ENCODE results near the gene MSANTD1.

MSANTD1 gene

GRCh38 chr4:3263876-3264193, 14.9 kb downstream of the MSANTD1 start:
- no peak for DNase-seq (ENCODE audit: low read depth in 2 of 2)

- no peak for DNase-seq (ENCODE audit: low read depth in 2 of 2)
These were observed 17.1 kb downstream of the MSANTD1 start for GRCh38 chr4:3266076-3266475.

GRCh38 chr4:3267576-3268394, 18.8 kb downstream of the MSANTD1 start:
- no peak for DNase-seq (ENCODE audit: low read depth in 2 of 2)

GRCh38 chr4:3268395-3269104, 19.6 kb downstream of the MSANTD1 start:
- no peak for DNase-seq (ENCODE audit: low read depth in 2 of 2)

- no peak for DNase-seq (ENCODE audit: low read depth in 2 of 2)
These were observed 20.4 kb downstream of the MSANTD1 start for GRCh38 chr4:3269105-3269927.

GRCh38 chr4:3269991-3270611, 21.1 kb downstream of the MSANTD1 start:
- no peak for DNase-seq (ENCODE audit: low read depth in 2 of 2)

GRCh38 chr4:3271131-3271530, 22.2 kb downstream of the MSANTD1 start:
- DNase-seq (ENCODE audit: low read depth in 2 of 2), result no peak

GRCh38 chr4:3276986-3277385, 28.0 kb downstream of the MSANTD1 start:
- no peak for DNase-seq (ENCODE audit: low read depth in 2 of 2)

GRCh38 chr4:3280466-3280865, 31.5 kb downstream of the MSANTD1 start:
- DNase-seq (ENCODE audit: low read depth in 2 of 2), result no peak

GRCh38 chr4:3283483-3283882, 34.5 kb downstream of the MSANTD1 start:
- DNase-seq (ENCODE audit: low read depth in 2 of 2), result no peak

- no peak for DNase-seq (ENCODE audit: low read depth in 2 of 2)
These were observed 35.0 kb downstream of the MSANTD1 start for GRCh38 chr4:3283916-3284315.

- DNase-seq (ENCODE audit: low read depth in 2 of 2), result no peak
These were observed 36.0 kb downstream of the MSANTD1 start for GRCh38 chr4:3284734-3285557.

GRCh38 chr4:3285558-3286334, 36.8 kb downstream of the MSANTD1 start:
- DNase-seq (ENCODE audit: low read depth in 2 of 2), result no peak

GRCh38 chr4:3286335-3287175, 37.6 kb downstream of the MSANTD1 start:
- DNase-seq (ENCODE audit: low read depth in 2 of 2), result no peak

- no peak for DNase-seq (ENCODE audit: low read depth in 2 of 2)
These were observed 38.5 kb downstream of the MSANTD1 start for GRCh38 chr4:3287271-3287971.

- DNase-seq (ENCODE audit: low read depth in 2 of 2), result no peak
These were observed 39.1 kb downstream of the MSANTD1 start for GRCh38 chr4:3287972-3288570.

- no peak for DNase-seq (ENCODE audit: low read depth in 2 of 2)
These were observed 39.7 kb downstream of the MSANTD1 start for GRCh38 chr4:3288571-3289094.

GRCh38 chr4:3290476-3290875, 41.5 kb downstream of the MSANTD1 start:
- no peak for DNase-seq (ENCODE audit: low read depth in 2 of 2)
